Activated naive CD4-positive, alpha-beta T cell treated with anti-CD3 and anti-CD28 coated beads, Interleukin-2, amount 50 U/mL, for 72 hours (primary cell): Measurements from ENCODE around the gene KAT8. TPM values are rescaled to one million over a fixed set of nuclear protein-coding genes. Genes with fewer than 3 reads are reported as not detected.
A peak's percentile ranks its signal among the peaks of the same experiment; 100 is the strongest.

ENCODE experiments used
- ATAC-seq, 2 donors: fragments of 150-1000 bp; cut with Tn5 transposase; 2 replicates each; pipeline ENCODE4 v1.10.0; 2021; ENCODE audit warnings: mild to moderate bottlenecking in 2 of 2, moderate library complexity in 2 of 2
- DNase-seq, 2 donors: peaks; one replicate each; pipeline ENCODE4 v3.0.0; 2021 to 2022; ENCODE audit warnings: low spot score in 2 of 2
- H3K27ac Mint-ChIP-seq, 2 donors: one replicate each; pipeline ENCODE4 v1.8.0; 2022; ENCODE audit warnings: mild to moderate bottlenecking in 2 of 2, mixed read lengths in 2 of 2
- H3K36me3 Mint-ChIP-seq, 2 donors: one replicate each; pipeline ENCODE4 v1.8.0; 2022; ENCODE audit warnings: mixed read lengths in 2 of 2
- H3K9me3 Mint-ChIP-seq, 2 donors: one replicate each; pipeline ENCODE4 v1.8.0; 2022; ENCODE audit warnings: mixed read lengths in 2 of 2
- total RNA-seq, 2 donors: library from RNA; stranded (reverse); gene quantifications; one replicate each; pipeline ENCODE4 v1.2.3, GENCODE V29; 2022

The KAT8 gene
- total RNA-seq, 2 donors from 2014 or later, result 57.8 to 88.5 TPM

DNA sequence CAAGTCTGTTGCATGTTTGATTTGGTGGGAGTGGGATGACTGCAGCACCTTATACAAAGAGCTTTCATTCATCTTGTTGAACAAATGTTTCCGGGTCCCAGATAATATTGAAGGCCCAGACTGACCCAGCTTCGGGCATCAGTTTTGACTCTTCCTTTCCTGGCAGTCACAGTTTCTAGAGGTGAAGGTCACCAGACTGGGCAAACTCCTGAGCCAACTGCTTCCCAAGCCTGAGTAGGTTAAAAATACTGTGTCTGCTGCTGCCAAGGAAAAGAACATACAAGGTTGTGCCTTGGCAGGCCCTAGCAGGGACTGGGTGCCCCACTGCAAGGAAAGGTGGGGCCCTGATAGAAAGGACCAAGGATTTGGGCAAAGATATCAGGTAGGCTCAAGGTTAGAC, 4.8 kb upstream of the KAT8 start:
- DNase-seq (no peak), ATAC-seq (no peak)
- peaks cover 0 to 19% of the 10 kb centered on the region in 2 donors for H3K36me3 Mint-ChIP-seq
- H3K9me3 Mint-ChIP-seq, result no peaks in the 10 kb centered on the region
- H3K27ac Mint-ChIP-seq, result no peak overlapping the region

DNA sequence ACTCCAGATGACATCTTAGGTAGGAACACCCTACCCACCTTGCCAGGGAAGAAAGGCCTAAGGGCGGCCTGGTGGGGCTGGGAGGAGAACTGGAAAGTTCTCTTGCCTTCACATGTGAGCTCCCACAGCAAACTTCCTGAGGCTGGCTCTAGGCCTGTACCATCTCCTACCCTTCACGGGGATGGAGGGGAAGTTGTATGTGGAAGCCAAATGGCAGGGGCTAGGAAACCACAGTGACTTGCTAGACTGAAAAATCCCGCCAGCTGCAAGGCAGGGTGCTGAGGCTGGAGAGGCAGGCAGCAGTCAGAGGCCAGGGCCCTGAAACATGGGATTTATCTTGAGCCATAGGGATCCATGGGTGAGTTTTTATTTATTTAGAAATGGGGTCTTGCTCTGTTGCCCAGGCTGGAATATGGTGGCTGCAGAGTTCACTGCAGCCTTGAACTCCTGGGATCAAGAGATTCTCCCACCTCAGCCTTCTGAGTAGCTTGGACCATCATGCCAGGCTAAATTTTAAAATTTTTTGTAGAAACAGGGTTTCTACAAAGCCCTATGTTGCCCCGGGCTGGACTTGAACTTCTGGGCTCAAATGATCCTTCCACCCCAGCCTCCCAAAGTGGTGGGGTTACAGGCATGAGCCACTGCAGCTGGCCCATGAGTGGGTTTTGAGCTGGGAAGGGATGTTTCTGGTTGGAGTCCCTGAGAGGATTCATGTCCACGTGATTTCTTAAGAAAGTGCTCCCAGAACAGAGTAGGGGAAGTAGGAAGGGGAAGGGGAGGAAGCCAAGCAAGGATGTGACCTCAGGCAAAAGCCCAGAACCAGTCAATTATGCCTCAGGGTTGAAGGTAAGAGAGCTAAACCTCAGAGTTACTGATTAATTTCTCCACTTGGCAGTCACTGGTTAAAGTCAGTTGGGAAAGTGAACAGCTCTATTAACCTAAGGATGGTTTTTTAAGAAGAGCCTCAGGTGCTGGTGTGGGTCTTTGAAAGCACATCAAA, 4.0 kb upstream of the KAT8 start:
- peaks cover 5 to 19% of the 10 kb centered on the region in 2 donors for H3K36me3 Mint-ChIP-seq
- H3K9me3 Mint-ChIP-seq, result no peaks in the 10 kb centered on the region
- ATAC-seq, result no peak
- H3K27ac Mint-ChIP-seq, result peak overlapping the region in 1 of 2 donors; percentile 75
- no peak for DNase-seq

DNA sequence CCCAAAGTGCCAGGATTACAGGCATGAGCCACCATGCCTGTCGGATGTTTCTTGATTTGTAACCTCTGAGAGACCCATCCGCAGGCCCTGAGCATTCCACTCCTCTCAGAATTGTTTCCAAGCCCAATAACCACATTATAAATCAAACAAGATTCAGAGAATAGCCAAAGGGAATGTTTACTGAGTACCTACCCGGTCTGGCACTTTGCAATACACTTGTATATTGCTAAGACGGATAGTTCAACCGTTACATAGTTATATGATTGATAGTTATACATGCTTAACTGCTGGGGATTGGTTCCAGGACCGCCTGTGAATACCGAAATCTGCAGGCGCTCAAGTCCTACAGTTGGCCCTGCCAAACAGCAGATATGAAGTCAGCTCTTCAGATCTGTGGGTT, 3.0 kb upstream of the KAT8 start:
- peak overlapping the region in 1 of 2 donors; percentile 88 for H3K27ac Mint-ChIP-seq
- no peak for ATAC-seq
- H3K9me3 Mint-ChIP-seq, result no peaks in the 10 kb centered on the region
- peaks cover 13 to 17% of the 10 kb centered on the region in 2 donors for H3K36me3 Mint-ChIP-seq
- DNase-seq, result no peak

DNA sequence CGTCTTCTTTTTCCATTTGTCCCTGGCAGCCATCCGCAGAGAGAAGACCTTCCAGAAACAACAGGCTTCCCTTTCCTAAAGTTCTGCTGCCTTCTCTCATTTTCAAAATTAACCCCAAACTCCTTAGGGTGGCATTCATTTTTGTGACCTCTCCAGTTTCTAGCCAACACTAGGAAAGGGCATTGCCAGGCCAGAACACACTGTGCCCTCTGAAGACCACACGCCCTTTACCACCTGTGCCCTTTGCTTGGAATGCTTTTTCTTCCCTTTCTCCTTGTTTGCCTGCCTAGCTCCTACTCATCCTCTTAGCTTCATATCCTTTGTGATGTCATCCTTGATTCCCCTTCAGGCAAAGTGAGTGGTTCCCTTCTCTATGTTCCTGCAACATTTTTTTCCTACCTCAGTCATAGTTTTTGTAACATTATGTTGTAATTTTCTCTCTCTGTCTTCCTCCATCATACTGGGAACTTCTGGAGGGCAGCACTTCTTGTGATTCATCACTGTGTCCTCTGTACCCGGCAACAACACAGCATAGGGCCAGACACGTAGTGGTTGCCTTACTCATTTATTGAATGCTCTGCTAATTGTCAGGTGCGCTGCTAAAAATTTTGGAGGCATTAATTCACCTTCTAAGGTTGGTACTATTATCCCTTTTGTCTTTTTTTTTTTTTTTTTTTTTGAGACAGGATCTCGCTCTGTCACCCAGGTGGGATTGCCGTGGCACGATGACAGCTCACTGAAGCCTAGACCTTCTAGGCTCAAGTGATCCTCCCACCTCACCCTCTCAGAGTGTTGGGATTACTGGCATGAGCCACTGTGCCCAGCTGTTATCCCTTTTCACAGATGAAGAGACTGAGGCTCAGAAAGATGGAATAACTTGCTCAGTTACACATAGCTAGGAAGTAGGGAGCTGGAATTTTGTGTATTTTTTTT, 1.0 kb downstream of the KAT8 start:
- Mint-ChIP-seq H3K9me3 (no peaks in the 10 kb centered on the region), H3K27ac (peak overlapping the region; percentile 91 to 95), H3K36me3 (peaks cover 15 to 21% of the 10 kb centered on the region in 2 donors)
- ATAC-seq, result no peak
- no peak for DNase-seq

DNA sequence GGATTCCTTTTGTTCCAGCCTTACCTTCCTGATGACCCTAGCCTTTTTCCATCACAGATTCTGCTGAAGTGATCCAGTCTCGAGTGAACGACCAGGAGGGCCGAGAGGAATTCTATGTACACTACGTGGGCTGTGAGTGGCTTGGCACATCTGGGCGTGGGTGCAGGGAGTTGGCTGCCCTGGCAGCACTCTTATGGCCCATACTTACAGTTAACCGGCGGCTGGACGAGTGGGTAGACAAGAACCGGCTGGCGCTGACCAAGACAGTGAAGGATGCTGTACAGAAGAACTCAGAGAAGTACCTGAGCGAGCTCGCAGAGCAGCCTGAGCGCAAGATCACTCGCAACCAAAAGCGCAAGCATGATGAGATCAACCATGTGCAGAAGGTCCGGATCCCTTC, 2.7 kb downstream of the KAT8 start:
- Mint-ChIP-seq H3K27ac (no peak overlapping the region), H3K36me3 (peaks cover 15 to 21% of the 10 kb centered on the region in 2 donors), H3K9me3 (no peaks in the 10 kb centered on the region)
- ATAC-seq (no peak), DNase-seq (no peak)

DNA sequence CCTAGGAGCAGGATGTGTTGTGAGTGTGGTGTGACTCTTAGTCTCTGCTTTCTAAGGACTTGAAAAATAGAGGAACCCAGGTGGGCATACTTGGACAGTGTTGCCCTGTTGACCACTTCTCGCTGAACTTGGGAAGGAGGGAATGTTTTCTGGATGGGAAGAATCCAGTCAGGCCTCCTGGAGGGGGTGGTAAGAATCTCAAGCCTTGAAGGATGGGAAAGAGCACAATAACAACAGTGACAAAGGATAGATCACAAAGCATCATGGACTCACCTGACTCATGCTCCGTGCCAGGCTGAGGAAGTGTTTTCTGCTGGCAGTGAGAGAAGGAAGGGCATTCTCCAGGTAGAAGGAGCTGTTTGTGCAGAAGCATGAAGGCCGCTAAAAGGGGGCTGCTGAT, 8.4 kb downstream of the KAT8 start:
- Mint-ChIP-seq H3K27ac (no peak overlapping the region), H3K36me3 (peaks cover 0 to under 1% of the 10 kb centered on the region in 2 donors), H3K9me3 (no peaks in the 10 kb centered on the region)
- no peak for ATAC-seq
- DNase-seq, result no peak

DNA sequence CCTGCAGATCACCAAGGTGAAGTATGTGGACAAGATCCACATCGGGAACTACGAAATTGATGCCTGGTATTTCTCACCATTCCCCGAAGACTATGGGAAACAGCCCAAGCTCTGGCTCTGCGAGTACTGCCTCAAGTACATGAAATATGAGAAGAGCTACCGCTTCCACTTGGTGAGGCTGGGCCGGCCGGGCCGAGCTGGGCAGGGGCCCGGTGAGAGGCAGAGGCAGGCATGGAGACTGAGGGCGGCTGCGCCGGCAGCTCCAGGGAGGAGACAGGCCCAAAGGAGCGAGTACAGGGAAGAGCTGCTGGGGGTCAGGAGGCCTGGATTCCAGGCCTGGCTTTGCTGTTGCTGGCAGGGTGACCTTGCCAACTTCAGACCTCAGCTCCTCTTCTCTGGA, 9.7 kb downstream of the KAT8 start:
- H3K9me3 Mint-ChIP-seq, result no peaks in the 10 kb centered on the region
- ATAC-seq, result no peak
- no peak for DNase-seq
- H3K27ac Mint-ChIP-seq, result peak overlapping the region in 1 of 2 donors; percentile 85
- H3K36me3 Mint-ChIP-seq, result no peaks in the 10 kb centered on the region

DNA sequence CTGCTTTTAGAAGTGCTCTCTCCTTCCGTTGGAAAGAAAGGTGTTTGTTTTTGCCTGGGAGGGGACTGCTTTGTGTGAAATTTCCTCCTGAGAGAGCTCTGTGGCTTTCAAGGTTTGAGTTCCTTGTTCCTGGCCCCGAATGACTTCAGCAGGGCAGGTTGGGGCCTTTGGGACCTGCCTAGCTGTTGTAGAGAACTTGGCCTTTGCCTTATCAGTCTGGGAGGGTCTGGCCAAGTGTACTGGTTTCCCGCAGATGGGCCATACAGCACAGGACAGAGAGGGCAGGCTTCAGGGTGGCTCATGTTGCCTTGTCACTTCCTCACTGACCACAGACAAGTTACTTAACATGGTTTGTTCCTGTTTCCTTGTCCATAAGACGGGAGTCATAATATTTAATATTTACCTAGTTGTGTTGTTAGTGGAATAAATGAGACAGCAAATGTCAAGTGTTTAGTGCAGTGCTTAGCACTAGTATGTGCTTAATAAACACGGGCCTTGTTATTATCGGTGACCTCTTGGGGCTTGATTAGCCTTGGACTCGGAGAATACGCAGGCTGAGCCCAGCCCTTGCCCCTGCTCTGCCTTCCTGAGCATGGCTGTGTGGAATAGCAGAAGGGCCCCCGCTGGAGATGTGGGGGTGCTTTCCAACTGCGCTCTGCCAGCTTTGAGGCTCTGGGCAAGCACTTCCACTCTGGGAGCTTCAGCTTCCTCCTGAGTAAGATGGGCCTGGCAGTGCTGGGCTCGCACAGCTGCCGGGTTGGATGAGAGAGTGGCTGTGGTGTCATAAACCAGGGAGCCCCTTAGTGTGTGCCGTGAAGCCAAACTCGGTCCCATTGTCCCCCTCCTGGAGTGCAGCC, 11.5 kb downstream of the KAT8 start:
- Mint-ChIP-seq H3K27ac (peak overlapping the region in 1 of 2 donors; percentile 88), H3K9me3 (no peaks in the 10 kb centered on the region), H3K36me3 (no peaks in the 10 kb centered on the region)
- ATAC-seq, result no peak
- DNase-seq, result no peak

DNA sequence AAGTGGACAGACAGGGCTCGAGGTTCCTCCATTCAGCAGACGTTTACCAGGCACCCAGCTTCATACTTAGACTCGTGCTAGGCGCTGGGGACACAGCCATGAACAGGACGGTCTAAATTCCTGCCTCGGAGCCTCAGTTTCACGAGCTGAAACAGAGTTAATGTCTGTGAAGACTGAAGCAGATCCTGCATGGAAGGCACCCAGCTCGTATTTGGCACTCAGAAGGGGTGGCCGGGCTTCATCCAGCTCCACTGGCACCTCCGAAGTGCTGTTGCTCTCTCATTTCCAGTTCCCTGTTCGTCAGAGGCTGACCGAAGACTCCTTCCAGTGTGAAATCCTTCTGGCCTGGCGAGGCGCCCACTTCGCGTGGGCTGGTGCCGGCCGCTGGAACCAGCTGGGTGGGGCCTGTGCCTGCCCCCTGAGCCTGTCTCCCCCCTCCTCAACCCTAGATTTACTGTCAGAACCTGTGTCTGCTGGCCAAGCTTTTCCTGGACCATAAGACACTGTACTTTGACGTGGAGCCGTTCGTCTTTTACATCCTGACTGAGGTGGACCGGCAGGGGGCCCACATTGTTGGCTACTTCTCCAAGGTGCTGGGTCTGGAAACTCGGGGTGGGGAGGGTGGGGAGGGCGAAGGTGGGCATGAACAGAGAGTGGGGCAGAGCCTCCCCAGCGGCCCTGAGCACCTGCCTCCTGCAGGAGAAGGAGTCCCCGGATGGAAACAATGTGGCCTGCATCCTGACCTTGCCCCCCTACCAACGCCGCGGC, 12.3 kb downstream of the KAT8 start:
- Mint-ChIP-seq H3K27ac (peak overlapping the region in 1 of 2 donors; percentile 14), H3K9me3 (no peaks in the 10 kb centered on the region), H3K36me3 (no peaks in the 10 kb centered on the region)
- DNase-seq, result no peak
- ATAC-seq, result no peak

DNA sequence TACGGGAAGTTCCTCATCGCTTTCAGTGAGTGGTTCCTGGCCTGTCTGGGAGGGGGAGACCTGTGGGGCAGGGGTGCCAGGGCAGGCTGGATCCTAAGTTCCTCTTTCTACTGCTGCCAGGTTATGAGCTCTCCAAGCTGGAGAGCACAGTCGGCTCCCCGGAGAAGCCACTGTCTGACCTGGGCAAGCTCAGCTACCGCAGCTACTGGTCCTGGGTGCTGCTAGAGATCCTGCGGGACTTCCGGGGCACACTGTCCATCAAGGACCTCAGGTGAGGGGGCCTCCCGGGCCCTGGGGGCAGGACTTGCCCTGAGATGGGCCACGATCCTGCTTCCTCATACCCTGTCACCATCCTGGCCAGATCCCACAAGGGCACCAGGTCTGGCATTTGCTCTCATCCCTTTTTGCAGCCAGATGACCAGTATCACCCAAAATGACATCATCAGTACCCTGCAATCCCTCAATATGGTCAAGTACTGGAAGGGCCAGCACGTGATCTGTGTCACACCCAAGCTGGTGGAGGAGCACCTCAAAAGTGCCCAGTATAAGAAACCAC, 12.9 kb downstream of the KAT8 start:
- Mint-ChIP-seq H3K9me3 (no peaks in the 10 kb centered on the region), H3K36me3 (no peaks in the 10 kb centered on the region), H3K27ac (peak overlapping the region in 1 of 2 donors; percentile 55)
- DNase-seq, result no peak
- ATAC-seq, result no peak

DNA sequence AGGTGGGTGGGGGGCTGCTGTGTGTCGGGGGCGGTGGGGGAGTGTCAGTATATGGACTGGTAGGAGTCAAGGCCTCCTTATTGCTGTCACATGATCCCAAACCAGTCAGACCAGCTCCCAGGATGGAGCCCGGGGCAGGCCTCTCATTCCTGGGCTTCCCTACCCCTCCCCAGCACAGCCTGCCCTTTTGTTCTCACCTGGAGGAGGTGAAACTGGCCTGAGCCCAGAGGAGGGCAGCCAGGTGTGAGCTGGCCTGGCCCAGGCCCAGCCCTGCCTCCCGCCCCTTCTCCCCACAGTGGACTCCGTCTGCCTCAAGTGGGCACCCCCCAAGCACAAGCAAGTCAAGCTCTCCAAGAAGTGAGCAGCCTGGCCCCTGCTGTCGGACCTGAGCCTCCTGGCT, 13.4 kb downstream of the KAT8 start:
- DNase-seq (no peak), ATAC-seq (no peak)
- Mint-ChIP-seq H3K9me3 (no peaks in the 10 kb centered on the region), H3K36me3 (no peaks in the 10 kb centered on the region), H3K27ac (no peak overlapping the region)

DNA sequence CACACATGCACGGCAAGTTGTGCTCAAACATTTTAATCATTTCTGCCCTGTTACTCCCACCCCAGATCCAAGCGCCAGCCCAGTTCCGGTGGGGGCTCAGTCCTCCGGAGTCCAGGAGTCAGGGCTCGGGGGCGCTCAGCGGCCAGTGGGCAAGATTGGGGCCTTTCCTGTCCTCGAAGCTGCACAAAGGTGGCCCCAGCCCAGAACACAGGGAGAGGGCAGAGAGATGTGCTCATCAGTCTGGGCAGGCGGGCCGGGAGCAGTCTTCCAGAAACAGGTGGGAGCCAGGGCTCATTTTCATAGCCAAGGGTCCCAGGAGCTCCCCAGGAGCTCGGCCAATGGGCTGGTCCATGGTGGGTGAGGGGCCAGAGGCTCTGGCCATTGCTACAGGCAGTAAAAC, 14.0 kb downstream of the KAT8 start:
- no peak for ATAC-seq
- no peak overlapping the region for H3K27ac Mint-ChIP-seq

DNA sequence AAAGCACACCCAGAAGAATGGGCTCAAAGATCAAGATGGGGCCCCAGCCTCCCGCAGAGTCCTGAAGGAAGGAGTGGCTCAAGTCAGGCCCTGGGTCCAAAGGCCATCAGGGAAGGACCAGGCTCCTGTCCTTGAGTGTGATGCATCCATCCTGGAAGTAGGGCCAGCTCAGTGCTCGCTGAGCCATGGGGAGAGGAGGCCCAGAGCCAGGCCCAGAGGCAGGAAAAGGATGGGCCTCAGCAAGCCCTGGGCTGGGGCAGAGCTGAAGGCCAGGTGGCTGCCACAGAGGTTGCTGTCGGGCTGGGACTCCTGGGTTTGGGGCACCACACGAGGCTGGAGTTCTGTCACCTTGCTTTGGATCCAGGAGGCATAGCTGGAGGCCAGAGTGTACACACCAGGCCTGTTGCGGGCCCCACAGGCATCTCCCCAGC, 14.4 kb downstream of the KAT8 start:
- Mint-ChIP-seq H3K9me3 (no peaks in the 10 kb centered on the region), H3K27ac (no peak overlapping the region), H3K36me3 (no peaks in the 10 kb centered on the region)
- ATAC-seq (peak in 1 of 2 donors; percentile 4), DNase-seq (no peak)

More for the DNA sequence above, 14.0 kb downstream of the KAT8 start:
- H3K9me3 Mint-ChIP-seq, result no peaks in the 10 kb centered on the region
- DNase-seq, result no peak
- H3K36me3 Mint-ChIP-seq, result no peaks in the 10 kb centered on the region

DNA sequence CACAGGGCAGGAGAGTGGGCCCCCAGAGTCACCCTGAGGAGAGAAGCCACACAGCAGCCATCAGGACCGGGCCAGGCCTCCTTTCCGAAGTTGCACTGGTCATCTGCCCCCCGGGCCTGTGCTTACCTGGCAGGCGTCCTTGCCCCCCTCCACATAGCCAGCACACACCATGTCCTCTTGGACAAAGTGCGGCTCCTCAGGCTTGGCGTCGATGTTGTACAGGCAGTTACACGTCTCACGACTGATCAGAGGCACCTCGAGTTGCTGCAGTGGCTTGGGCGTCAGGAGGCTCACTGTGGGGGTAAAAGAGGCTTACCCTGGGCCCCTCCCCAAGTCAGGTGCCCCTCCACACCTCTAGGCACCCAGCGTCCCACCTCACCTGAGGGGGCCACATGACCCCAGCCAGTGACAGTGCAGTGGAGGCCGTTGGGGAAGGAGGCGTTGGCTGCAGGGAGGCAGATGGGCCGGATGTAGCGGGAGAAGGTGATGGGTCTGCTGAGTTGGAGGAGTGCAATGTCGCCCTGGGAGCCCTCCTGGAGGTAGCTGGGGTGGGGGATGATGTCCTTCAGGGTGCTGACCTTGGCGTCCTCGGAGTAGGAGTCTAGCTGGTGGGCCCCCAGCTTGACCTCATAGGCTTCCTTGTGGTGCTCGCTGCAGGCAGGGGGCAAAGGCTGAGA, 15.0 kb downstream of the KAT8 start:
- no peak for ATAC-seq
- Mint-ChIP-seq H3K9me3 (no peaks in the 10 kb centered on the region), H3K36me3 (no peaks in the 10 kb centered on the region), H3K27ac (peak overlapping the region in 1 of 2 donors; percentile 15)
- DNase-seq, result no peak

DNA sequence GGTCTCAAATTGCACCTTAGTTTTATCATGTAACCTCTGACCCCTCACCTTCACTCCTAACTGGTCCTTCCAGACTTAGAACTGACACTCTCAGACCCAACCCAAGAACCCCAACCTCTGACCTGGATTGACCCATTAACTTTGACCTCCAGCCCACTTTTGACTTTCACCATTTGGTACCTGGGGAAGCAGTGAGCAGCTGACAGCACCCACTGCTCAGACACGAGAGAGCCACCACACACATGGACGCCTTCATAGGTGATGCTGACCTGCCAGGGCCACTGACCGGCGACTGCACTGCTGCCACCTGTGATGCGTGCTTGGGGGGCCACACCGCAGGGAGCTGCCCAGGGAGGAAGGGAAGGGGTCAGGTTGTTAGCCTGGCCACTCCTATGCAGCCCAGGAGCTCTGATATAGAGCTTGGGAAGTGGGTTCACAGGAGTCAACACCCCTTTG, 15.6 kb downstream of the KAT8 start:
- Mint-ChIP-seq H3K36me3 (no peaks in the 10 kb centered on the region), H3K27ac (peak overlapping the region in 1 of 2 donors; percentile 15), H3K9me3 (no peaks in the 10 kb centered on the region)
- no peak for DNase-seq
- peak in 1 of 2 donors; percentile 16 for ATAC-seq
